ENCODE results near the gene LCN15. TPM values are rescaled to one million over a fixed set of nuclear protein-coding genes. Genes with fewer than 3 reads are reported as not detected.

LCN15 gene
- total RNA-seq, 1 donor from 2014 or later, result not detected

GRCh38 chr9:136748666-136749611 lies 15.4 kb downstream of the LCN15 start:
- Histone ChIP-seq H3K27me3 (ENCODE audit: control insufficient read depth, insufficient read depth, low read length) (no peaks in the 10 kb centered on the region), H3K36me3 (ENCODE audit: control insufficient read depth, insufficient read depth, low read length) (no peaks in the 10 kb centered on the region), H3K4me3 (ENCODE audit: low read depth, low read length) (no peak overlapping the region)
- TF ChIP-seq CTCF (IDR thresholded peaks at IDR 0.05; ENCODE audit: insufficient read depth, low read length, severe bottlenecking), result no peak
- FAIRE-seq (no peak), DNase-seq (ENCODE audit: low read depth) (no peak)

GRCh38 chr9:136748201-136748600 lies 16.1 kb downstream of the LCN15 start, which contains the start of gene LCN6:
TSS of gene LCN6 (minus strand) at chr9:136748525. CDS start at chr9:136748483, 42 bp downstream.
- DNase-seq (ENCODE audit: low read depth) (no peak), FAIRE-seq (no peak)
- Histone ChIP-seq H3K4me3 (ENCODE audit: low read depth, low read length) (no peak within 1 kb of the TSS), H3K27me3 (ENCODE audit: control insufficient read depth, insufficient read depth, low read length) (peaks cover under 1% of the 10 kb centered on the region), H3K36me3 (ENCODE audit: control insufficient read depth, insufficient read depth, low read length) (no peaks in the 10 kb centered on the region)
- TF ChIP-seq CTCF (IDR thresholded peaks at IDR 0.05; ENCODE audit: insufficient read depth, low read length, severe bottlenecking), result no peak

GRCh38 chr9:136747161-136748060 lies 16.9 kb downstream of the LCN15 start:
- no peak for FAIRE-seq
- Histone ChIP-seq H3K36me3 (ENCODE audit: control insufficient read depth, insufficient read depth, low read length) (no peaks in the 10 kb centered on the region), H3K27me3 (ENCODE audit: control insufficient read depth, insufficient read depth, low read length) (peaks cover 7% of the 10 kb centered on the region), H3K4me3 (ENCODE audit: low read depth, low read length) (no peak overlapping the region)
- no peak for DNase-seq (ENCODE audit: low read depth)
- no peak for TF ChIP-seq CTCF (IDR thresholded peaks at IDR 0.05; ENCODE audit: insufficient read depth, low read length, severe bottlenecking)

- no peaks in the 10 kb centered on the region for H3K36me3 ChIP-seq (ENCODE audit: control insufficient read depth, insufficient read depth, low read length)
- no peak overlapping the region for H3K4me3 ChIP-seq (ENCODE audit: low read depth, low read length)
- peaks cover 13% of the 10 kb centered on the region for H3K27me3 ChIP-seq (ENCODE audit: control insufficient read depth, insufficient read depth, low read length)
- no peak for FAIRE-seq
- no peak for TF ChIP-seq CTCF (IDR thresholded peaks at IDR 0.05; ENCODE audit: insufficient read depth, low read length, severe bottlenecking)
- DNase-seq (ENCODE audit: low read depth), result no peak
Observed at GRCh38 chr9:136746621-136747020, 17.7 kb downstream of the LCN15 start.

GRCh38 chr9:136746155-136746490 lies 18.2 kb downstream of the LCN15 start:
- H3K36me3 ChIP-seq (ENCODE audit: control insufficient read depth, insufficient read depth, low read length), result no peaks in the 10 kb centered on the region
- H3K4me3 ChIP-seq (ENCODE audit: low read depth, low read length), result no peak overlapping the region
- TF ChIP-seq CTCF (IDR thresholded peaks at IDR 0.05; ENCODE audit: insufficient read depth, low read length, severe bottlenecking), result no peak
- peaks cover 15% of the 10 kb centered on the region for H3K27me3 ChIP-seq (ENCODE audit: control insufficient read depth, insufficient read depth, low read length)
- DNase-seq (ENCODE audit: low read depth) (no peak), FAIRE-seq (no peak)
